ENCODE data around the gene PPIL1. TPM values are rescaled to one million over a fixed set of nuclear protein-coding genes. Genes with fewer than 3 reads are reported as not detected.

The PPIL1 gene
- total and polyA plus RNA-seq, 2 of the 13 experiments (the other 11 are each of a cell fraction or from before 2014, with no cell fraction given), result 74.2 to 144 TPM

DNA sequence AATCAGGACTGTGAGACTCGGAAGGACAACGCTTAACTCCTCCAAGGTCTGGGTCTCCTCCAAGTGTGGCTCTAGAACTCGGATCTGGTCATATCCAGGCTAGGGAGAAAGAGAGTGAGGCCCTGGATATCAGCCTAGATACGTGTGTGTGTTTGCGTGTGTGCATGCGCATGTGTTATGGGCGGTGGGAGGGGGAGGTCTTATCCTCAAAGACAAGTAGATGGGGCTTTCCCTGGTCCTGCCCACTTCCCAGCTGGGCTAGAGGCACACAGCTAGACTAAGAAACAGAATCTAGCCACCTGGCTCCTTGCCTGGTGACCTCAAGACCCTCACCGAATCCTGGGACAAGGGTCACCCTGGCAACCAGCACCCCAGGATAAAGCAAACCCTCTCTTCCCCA lies 48.6 kb downstream of the PPIL1 start (continued):
- TF ChIP-seq, protein P1, sequence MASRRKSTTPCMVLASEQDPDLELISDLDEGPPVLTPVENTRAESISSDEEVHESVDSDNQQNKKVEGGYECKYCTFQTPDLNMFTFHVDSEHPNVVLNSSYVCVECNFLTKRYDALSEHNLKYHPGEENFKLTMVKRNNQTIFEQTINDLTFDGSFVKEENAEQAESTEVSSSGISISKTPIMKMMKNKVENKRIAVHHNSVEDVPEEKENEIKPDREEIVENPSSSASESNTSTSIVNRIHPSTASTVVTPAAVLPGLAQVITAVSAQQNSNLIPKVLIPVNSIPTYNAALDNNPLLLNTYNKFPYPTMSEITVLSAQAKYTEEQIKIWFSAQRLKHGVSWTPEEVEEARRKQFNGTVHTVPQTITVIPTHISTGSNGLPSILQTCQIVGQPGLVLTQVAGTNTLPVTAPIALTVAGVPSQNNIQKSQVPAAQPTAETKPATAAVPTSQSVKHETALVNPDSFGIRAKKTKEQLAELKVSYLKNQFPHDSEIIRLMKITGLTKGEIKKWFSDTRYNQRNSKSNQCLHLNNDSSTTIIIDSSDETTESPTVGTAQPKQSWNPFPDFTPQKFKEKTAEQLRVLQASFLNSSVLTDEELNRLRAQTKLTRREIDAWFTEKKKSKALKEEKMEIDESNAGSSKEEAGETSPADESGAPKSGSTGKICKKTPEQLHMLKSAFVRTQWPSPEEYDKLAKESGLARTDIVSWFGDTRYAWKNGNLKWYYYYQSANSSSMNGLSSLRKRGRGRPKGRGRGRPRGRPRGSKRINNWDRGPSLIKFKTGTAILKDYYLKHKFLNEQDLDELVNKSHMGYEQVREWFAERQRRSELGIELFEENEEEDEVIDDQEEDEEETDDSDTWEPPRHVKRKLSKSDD (CRISPR knock-in tag; IDR thresholded peaks at IDR 0.05; ENCODE audit: low read depth), result no peak
- no peak for TF ChIP-seq RCOR2 (CRISPR knock-in tag; IDR thresholded peaks at IDR 0.05)
- TF ChIP-seq, protein P2, sequence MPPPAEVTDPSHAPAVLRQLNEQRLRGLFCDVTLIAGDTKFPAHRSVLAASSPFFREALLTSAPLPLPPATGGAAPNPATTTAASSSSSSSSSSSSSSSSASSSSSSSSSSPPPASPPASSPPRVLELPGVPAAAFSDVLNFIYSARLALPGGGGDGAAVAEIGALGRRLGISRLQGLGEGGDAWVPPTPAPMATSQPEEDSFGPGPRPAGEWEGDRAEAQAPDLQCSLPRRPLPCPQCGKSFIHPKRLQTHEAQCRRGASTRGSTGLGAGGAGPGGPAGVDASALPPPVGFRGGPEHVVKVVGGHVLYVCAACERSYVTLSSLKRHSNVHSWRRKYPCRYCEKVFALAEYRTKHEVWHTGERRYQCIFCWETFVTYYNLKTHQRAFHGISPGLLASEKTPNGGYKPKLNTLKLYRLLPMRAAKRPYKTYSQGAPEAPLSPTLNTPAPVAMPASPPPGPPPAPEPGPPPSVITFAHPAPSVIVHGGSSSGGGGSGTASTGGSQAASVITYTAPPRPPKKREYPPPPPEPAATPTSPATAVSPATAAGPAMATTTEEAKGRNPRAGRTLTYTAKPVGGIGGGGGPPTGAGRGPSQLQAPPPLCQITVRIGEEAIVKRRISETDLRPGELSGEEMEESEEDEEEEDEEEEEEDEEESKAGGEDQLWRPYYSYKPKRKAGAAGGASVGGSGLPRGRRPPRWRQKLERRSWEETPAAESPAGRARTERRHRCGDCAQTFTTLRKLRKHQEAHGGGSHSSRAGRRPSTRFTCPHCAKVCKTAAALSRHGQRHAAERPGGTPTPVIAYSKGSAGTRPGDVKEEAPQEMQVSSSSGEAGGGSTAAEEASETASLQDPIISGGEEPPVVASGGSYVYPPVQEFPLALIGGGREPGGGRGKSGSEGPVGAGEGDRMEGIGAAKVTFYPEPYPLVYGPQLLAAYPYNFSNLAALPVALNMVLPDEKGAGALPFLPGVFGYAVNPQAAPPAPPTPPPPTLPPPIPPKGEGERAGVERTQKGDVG (CRISPR knock-in tag; IDR thresholded peaks at IDR 0.05; ENCODE audit: borderline replicate concordance), result no peak
- TF ChIP-seq IRF2 (CRISPR knock-in tag; IDR thresholded peaks at IDR 0.05), result peak; percentile 36; the same call in 1 of the 2 replicates
- TF ChIP-seq, protein P3, sequence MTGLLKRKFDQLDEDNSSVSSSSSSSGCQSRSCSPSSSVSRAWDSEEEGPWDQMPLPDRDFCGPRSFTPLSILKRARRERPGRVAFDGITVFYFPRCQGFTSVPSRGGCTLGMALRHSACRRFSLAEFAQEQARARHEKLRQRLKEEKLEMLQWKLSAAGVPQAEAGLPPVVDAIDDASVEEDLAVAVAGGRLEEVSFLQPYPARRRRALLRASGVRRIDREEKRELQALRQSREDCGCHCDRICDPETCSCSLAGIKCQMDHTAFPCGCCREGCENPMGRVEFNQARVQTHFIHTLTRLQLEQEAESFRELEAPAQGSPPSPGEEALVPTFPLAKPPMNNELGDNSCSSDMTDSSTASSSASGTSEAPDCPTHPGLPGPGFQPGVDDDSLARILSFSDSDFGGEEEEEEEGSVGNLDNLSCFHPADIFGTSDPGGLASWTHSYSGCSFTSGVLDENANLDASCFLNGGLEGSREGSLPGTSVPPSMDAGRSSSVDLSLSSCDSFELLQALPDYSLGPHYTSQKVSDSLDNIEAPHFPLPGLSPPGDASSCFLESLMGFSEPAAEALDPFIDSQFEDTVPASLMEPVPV (CRISPR knock-in tag; IDR thresholded peaks at IDR 0.05), result no peak
- TF ChIP-seq ZNF670 (CRISPR knock-in tag; IDR thresholded peaks at IDR 0.05; ENCODE audit: borderline replicate concordance), result no peak
- TF ChIP-seq, protein P4, sequence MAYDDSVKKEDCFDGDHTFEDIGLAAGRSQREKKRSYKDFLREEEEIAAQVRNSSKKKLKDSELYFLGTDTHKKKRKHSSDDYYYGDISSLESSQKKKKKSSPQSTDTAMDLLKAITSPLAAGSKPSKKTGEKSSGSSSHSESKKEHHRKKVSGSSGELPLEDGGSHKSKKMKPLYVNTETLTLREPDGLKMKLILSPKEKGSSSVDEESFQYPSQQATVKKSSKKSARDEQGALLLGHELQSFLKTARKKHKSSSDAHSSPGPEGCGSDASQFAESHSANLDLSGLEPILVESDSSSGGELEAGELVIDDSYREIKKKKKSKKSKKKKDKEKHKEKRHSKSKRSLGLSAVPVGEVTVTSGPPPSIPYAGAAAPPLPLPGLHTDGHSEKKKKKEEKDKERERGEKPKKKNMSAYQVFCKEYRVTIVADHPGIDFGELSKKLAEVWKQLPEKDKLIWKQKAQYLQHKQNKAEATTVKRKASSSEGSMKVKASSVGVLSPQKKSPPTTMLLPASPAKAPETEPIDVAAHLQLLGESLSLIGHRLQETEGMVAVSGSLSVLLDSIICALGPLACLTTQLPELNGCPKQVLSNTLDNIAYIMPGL (CRISPR knock-in tag; IDR thresholded peaks at IDR 0.05; ENCODE audit: borderline replicate concordance in 1 of 2, low read depth in 1 of 2), result no peak
- TF ChIP-seq, protein P5, sequence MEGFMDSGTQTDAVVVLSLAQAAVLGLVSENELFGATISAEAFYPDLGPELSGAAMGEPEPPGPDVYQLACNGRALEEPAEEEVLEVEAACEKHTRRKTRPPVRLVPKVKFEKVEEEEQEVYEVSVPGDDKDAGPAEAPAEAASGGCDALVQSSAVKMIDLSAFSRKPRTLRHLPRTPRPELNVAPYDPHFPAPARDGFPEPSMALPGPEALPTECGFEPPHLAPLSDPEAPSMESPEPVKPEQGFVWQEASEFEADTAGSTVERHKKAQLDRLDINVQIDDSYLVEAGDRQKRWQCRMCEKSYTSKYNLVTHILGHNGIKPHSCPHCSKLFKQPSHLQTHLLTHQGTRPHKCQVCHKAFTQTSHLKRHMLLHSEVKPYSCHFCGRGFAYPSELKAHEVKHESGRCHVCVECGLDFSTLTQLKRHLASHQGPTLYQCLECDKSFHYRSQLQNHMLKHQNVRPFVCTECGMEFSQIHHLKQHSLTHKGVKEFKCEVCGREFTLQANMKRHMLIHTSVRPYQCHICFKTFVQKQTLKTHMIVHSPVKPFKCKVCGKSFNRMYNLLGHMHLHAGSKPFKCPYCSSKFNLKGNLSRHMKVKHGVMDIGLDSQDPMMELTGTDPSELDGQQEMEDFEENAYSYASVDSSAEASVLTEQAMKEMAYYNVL (CRISPR knock-in tag; IDR thresholded peaks at IDR 0.05; ENCODE audit: borderline replicate concordance), result no peak
- TF ChIP-seq NCOR1 (IDR thresholded peaks at IDR 0.05; ENCODE audit: borderline replicate concordance, low read length), result no peak

Measured in HepG2 (cell line).